Breast epithelium (tissue), 3 donors: ENCODE results near the gene ROCK2.

Experiments used
- CTCF ChIP-seq, 3 donors: fragments of 450-650 bp; IDR thresholded peaks; one replicate each; pipeline ENCODE4 v1.5.1; 2016 to 2017; ENCODE audit warnings: antibody characterized with exemption in 3 of 3, mild to moderate bottlenecking in 3 of 3, moderate library complexity in 3 of 3
- POLR2A ChIP-seq: fragments of 450-650 bp; IDR thresholded peaks from one replicate; pipeline ENCODE4 v1.6.1; 2016; ENCODE audit warnings: antibody characterized with exemption, mild to moderate bottlenecking, moderate library complexity

GRCh38 chr2:11376071-11376470 is 31.6 kb upstream of the ROCK2 start:
- TF ChIP-seq CTCF (IDR thresholded peaks at IDR 0.05) (no peak), POLR2A (no peak)
